ENCODE results near the gene IRF2BPL.
A peak's percentile ranks its signal among the peaks of the same experiment; 100 is the strongest.

DNA sequence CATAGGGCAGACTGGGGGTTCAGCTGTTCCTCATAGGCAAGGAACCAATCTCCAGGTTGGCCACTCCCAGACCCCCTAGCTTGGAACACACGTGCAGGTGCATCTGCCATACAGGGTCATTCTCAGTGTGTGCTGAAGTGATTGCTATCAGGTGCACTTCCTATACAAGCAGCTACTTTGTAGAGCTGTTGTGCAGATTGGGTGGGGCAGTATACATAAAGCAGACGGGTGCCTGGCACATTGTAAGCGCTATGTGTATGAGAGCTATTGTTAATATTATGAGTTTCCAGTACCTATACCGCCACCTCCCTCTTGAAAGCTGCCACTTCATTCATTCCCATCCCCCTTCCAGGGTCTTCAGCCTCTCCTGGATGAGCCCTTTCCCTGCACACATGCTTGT, 17.3 kb downstream of the IRF2BPL start:
- no peak for TF ChIP-seq EZH2 (IDR thresholded peaks at IDR 0.05)
- TF ChIP-seq, protein P1, sequence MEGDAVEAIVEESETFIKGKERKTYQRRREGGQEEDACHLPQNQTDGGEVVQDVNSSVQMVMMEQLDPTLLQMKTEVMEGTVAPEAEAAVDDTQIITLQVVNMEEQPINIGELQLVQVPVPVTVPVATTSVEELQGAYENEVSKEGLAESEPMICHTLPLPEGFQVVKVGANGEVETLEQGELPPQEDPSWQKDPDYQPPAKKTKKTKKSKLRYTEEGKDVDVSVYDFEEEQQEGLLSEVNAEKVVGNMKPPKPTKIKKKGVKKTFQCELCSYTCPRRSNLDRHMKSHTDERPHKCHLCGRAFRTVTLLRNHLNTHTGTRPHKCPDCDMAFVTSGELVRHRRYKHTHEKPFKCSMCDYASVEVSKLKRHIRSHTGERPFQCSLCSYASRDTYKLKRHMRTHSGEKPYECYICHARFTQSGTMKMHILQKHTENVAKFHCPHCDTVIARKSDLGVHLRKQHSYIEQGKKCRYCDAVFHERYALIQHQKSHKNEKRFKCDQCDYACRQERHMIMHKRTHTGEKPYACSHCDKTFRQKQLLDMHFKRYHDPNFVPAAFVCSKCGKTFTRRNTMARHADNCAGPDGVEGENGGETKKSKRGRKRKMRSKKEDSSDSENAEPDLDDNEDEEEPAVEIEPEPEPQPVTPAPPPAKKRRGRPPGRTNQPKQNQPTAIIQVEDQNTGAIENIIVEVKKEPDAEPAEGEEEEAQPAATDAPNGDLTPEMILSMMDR (IDR thresholded peaks at IDR 0.05 in 2 of 3, conservative IDR thresholded peaks at IDR 0.05 in 1 of 3; ENCODE audit: borderline replicate concordance in 1 of 3, insufficient read depth in 1 of 3, low read depth in 2 of 3, low read length in 2 of 3) = no peak
- TF ChIP-seq SRF (IDR thresholded peaks at IDR 0.05; ENCODE audit: low read depth) = no peak
- no peak for TF ChIP-seq CEBPB (IDR thresholded peaks at IDR 0.05; ENCODE audit: low read depth)
- TF ChIP-seq TCF7L2 (IDR thresholded peaks at IDR 0.05; ENCODE audit: borderline replicate concordance, extremely low read depth, insufficient read depth, insufficient read length) = no peak
- 0 out of 2 replicates have a peak, but pooled peaks have one; percentile 18 for TF ChIP-seq RAD21 (IDR thresholded peaks at IDR 0.05; ENCODE audit: low read depth)
- TF ChIP-seq SP1 (IDR thresholded peaks at IDR 0.05; ENCODE audit: low read depth) = no peak
- TF ChIP-seq, protein P2, sequence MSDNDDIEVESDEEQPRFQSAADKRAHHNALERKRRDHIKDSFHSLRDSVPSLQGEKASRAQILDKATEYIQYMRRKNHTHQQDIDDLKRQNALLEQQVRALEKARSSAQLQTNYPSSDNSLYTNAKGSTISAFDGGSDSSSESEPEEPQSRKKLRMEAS (IDR thresholded peaks at IDR 0.05) = no peak
